Kidney (tissue), 14 donors: ENCODE data around the gene AOC2. TPM values are rescaled to one million over a fixed set of nuclear protein-coding genes. Genes with fewer than 3 reads are reported as not detected.

Experiments used
- DNase-seq, 5 donors: peaks; one replicate each; pipeline ENCODE4 v3.0.0-alpha.2; 2013 to 2020
- FAIRE-seq: peaks from 2 replicates; lab custom pipeline; 2012; peaks lifted over from hg19 to GRCh38; lab: Jason Lieb, UNC
- H3K27ac ChIP-seq, 2 donors: one replicate each; pipeline ENCODE4 v1.7.0; 2013; ENCODE audit warnings: low read depth in 2 of 2, low read length in 2 of 2, inconsistent platforms in 1 of 2
- H3K27me3 ChIP-seq: one replicate; pipeline ENCODE4 v1.7.1; 2013; ENCODE audit warnings: low read length, inconsistent platforms; ENCODE audit not compliant: control insufficient read depth, insufficient read depth
- H3K36me3 ChIP-seq, 3 donors: one replicate each; pipeline versions ENCODE4 v1.7.0 to v1.7.1; 2013; ENCODE audit warnings: low read length in 3 of 3, control low read depth in 1 of 3, inconsistent platforms in 1 of 3; ENCODE audit not compliant: insufficient read depth in 3 of 3, control insufficient read depth in 2 of 3
- H3K4me1 ChIP-seq, 3 donors: one replicate each; pipeline versions ENCODE4 v1.7.0 to v1.7.1; 2013; ENCODE audit warnings: low read length in 3 of 3, inconsistent platforms in 1 of 3, low read depth in 1 of 3; ENCODE audit not compliant: control insufficient read depth in 2 of 3, insufficient read depth in 2 of 3
- H3K4me3 ChIP-seq, 3 donors: one replicate each; pipeline versions ENCODE4 v1.7.0 to v1.8.1; 2013; ENCODE audit warnings: low read length in 3 of 3, control low read depth in 1 of 3, inconsistent platforms in 1 of 3
- H3K9ac ChIP-seq, 3 donors: one replicate each; pipeline versions ENCODE4 v1.7.0 to v1.7.1; 2013; ENCODE audit warnings: low read length in 3 of 3, control low read depth in 1 of 3, inconsistent platforms in 1 of 3
- H3K9me3 ChIP-seq, 3 donors: one replicate each; pipeline versions ENCODE4 v1.7.0 to v1.7.1; 2013; ENCODE audit warnings: low read length in 3 of 3, control low read depth in 1 of 3, inconsistent platforms in 1 of 3; ENCODE audit not compliant: control insufficient read depth in 2 of 3, insufficient read depth in 1 of 3
- CTCF ChIP-seq: IDR thresholded peaks from 3 replicates; pipeline ENCODE4 v1.5.1; 2012; ENCODE audit warnings: mild to moderate bottlenecking, moderate library complexity, borderline replicate concordance; ENCODE audit not compliant: insufficient read depth; ENCODE audit errors: extremely low read depth
- intact Hi-C: fragments of 100-400 bp; cut with DNase I; formaldehyde crosslinking; loops from one replicate; pipeline ENCODE4 v1.11.1; 2022
- polyA plus RNA-seq: library from polyadenylated mRNA; stranded (reverse); fragments of 350-450 nt; fragmentation: Illumina TruSeq; extraction: RNeasy Lipid Tissue Mini Kit (QIAGEN cat#74804); gene quantifications from one replicate; pipeline ENCODE4 v1.2.3, GENCODE V29; 2014; ENCODE audit warnings: low read depth, low replicate concordance; ENCODE audit not compliant: insufficient read depth
- total RNA-seq: library from RNA; stranded (reverse); fragmentation: NEBNext Ultra II Directional; extraction: Animal tissue kit (Norgen Biotek cat#: 25700); gene quantifications from one replicate; pipeline ENCODE4 v1.2.1, GENCODE V29; 2021
- donor health status: control.
- donor health status: control.
- donor health status: control.
- donor health status: control.
- donor health status: control.
- donor health status: DM: yes; HTN: yes; CAD: no.
- donor health status: Normal renal cell carcinoma (clear cell type).

AOC2 gene
- total and polyA plus RNA-seq, 2 donors from 2014 or later = 0.58 to 1.2 TPM

- Histone ChIP-seq H3K4me1 (peaks cover 0 to 39% (median 33%) of the 10 kb centered on the region in 3 donors), H3K9me3 (no peaks in the 10 kb centered on the region), H3K4me3 (no peak overlapping the region), H3K27ac (peak overlapping the region; percentile 8 to 23), H3K36me3 (no peaks in the 10 kb centered on the region), H3K27me3 (no peaks in the 10 kb centered on the region), H3K9ac (no peak overlapping the region)
- FAIRE-seq (no peak), DNase-seq (peak in 1 of 5 donors; percentile 39)
- TF ChIP-seq CTCF = no peak
- intact Hi-C loops = no loop called here
These were observed 42.1 kb downstream of the AOC2 start for GRCh38 chr17:42886283-42887176.

- TF ChIP-seq CTCF = no peak
- FAIRE-seq (no peak), DNase-seq (peak in 1 of 5 donors; percentile 24)
- Histone ChIP-seq H3K27ac (no peak overlapping the region), H3K4me3 (no peak overlapping the region), H3K4me1 (peaks cover 8 to 60% (median 38%) of the 10 kb centered on the region in 3 donors), H3K9ac (no peak overlapping the region), H3K36me3 (no peaks in the 10 kb centered on the region), H3K27me3 (no peaks in the 10 kb centered on the region), H3K9me3 (no peaks in the 10 kb centered on the region)
- intact Hi-C loops = no loop called here
These were observed 45.4 kb downstream of the AOC2 start for GRCh38 chr17:42889809-42890208.

GRCh38 chr17:42891539-42892152 is 47.3 kb downstream of the AOC2 start:
- no peak for TF ChIP-seq CTCF
- Histone ChIP-seq H3K36me3 (no peaks in the 10 kb centered on the region), H3K27me3 (no peaks in the 10 kb centered on the region), H3K4me3 (no peak overlapping the region), H3K9ac (peak overlapping the region in 1 of 3 donors; percentile 63), H3K9me3 (no peaks in the 10 kb centered on the region), H3K4me1 (peaks cover 8 to 51% (median 29%) of the 10 kb centered on the region in 3 donors), H3K27ac (peak overlapping the region; percentile 63 to 83)
- FAIRE-seq (no peak), DNase-seq (peak in 2 of 5 donors; percentile 54 to 88)
- intact Hi-C loops = no loop called here
